Eye (tissue), 1 donor: ENCODE results near the gene TMEM267.
"Not testable (repeated sequence)": the region's sequence is repeated elsewhere in the genome, so short reads cannot be mapped to it uniquely, and the experiment has no call there.

Source experiments
- DNase-seq: peaks from one replicate; pipeline ENCODE4 v3.0.0-alpha.2; 2015

TMEM267 gene

GRCh38 chr5:43483298-43484105, at the start of gene TMEM267:
TMEM267 (minus strand) TSS chr5:43483865; CDS start chr5:43453969, 29,896 bp downstream.
- DNase-seq: peak; percentile 97

- DNase-seq: no peak
Observed at GRCh38 chr5:43530648-43531047, 47.0 kb upstream of the TMEM267 start.

- DNase-seq: peak; percentile 15
Observed at GRCh38 chr5:43523662-43524072, 40.0 kb upstream of the TMEM267 start.

- no peak for DNase-seq
Observed at GRCh38 chr5:43520615-43521014, 37.0 kb upstream of the TMEM267 start.

- DNase-seq: no peak
Observed at GRCh38 chr5:43515678-43516048, 32.0 kb upstream of the TMEM267 start.

GRCh38 chr5:43514816-43515677, 31.4 kb upstream of the TMEM267 start, which contains the start of gene C5orf34:
C5orf34 (minus strand) TSS chr5:43515148; CDS start chr5:43509339, 5,809 bp downstream.
- peak; percentile 99 for DNase-seq

- no peak for DNase-seq
Observed at GRCh38 chr5:43514471-43514815, 30.8 kb upstream of the TMEM267 start.

- peak; percentile 39 for DNase-seq
Observed at GRCh38 chr5:43514025-43514424, 30.4 kb upstream of the TMEM267 start.

- not testable (repeated sequence) for DNase-seq
Observed at GRCh38 chr5:43511062-43511461, 27.4 kb upstream of the TMEM267 start.

GRCh38 chr5:43498581-43498980, 14.9 kb upstream of the TMEM267 start:
- no peak for DNase-seq

- DNase-seq: no peak
Observed at GRCh38 chr5:43497311-43498104, 13.8 kb upstream of the TMEM267 start.

GRCh38 chr5:43491326-43491725, 7.7 kb upstream of the TMEM267 start:
- DNase-seq: no peak

GRCh38 chr5:43486353-43486752, 2.7 kb upstream of the TMEM267 start:
- no peak for DNase-seq

- DNase-seq: no peak
Observed at GRCh38 chr5:43485406-43485805, 1.7 kb upstream of the TMEM267 start.

GRCh38 chr5:43484106-43484849, 613 bp upstream of the TMEM267 start:
- DNase-seq: peak; percentile 96

- peak; percentile 2 for DNase-seq
Observed at GRCh38 chr5:43482490-43483297, 971 bp downstream of the TMEM267 start.

GRCh38 chr5:43469671-43470391, 13.8 kb downstream of the TMEM267 start:
- no peak for DNase-seq

- DNase-seq: no peak
Observed at GRCh38 chr5:43467100-43467499, 16.6 kb downstream of the TMEM267 start.

- not testable (repeated sequence) for DNase-seq
Observed at GRCh38 chr5:43465455-43465854, 18.2 kb downstream of the TMEM267 start.

- no peak for DNase-seq
Observed at GRCh38 chr5:43461066-43461465, 22.6 kb downstream of the TMEM267 start.

GRCh38 chr5:43456556-43456955, 27.1 kb downstream of the TMEM267 start:
- DNase-seq: no peak
